Stimulated activated CD4-positive, alpha-beta T cell treated with anti-CD3 and anti-CD28 coated beads, Interleukin-15, amount 100 ng/mL, for 1 hour (primary cell): ENCODE results near the gene CCNYL1.

Experiments
- DNase-seq, 2 donors: peaks; one replicate each; pipeline ENCODE4 v3.0.0-alpha.2; 2020; ENCODE audit warnings: low read depth in 1 of 2, low spot score in 1 of 2

CCNYL1 gene

DNA sequence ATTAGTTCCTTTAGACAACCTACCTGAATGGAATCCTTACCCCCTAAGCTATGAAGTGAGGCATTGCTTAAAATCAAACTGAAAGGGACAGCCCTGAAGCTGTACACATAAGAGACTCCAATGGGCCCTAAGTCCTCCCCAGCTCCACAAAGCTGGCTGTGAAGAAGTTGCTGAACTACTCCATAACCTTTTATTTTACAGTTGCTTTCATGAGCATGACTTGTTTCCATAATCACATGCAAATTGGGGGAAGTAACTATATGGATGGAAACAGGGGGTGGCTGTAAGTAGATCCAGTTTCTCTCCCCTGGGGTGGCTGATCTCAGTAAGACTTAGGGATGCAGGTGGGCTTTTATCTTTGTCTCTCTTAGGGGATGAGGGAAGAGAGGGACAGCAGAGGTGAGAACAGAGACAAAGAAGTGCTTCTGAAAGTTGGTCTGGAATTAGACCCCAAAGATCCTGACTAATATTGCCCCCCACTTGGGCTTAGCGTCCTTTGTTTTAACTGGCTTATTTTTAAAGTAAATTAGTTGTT, 52.7 kb downstream of the CCNYL1 start:
- no peak for DNase-seq

DNA sequence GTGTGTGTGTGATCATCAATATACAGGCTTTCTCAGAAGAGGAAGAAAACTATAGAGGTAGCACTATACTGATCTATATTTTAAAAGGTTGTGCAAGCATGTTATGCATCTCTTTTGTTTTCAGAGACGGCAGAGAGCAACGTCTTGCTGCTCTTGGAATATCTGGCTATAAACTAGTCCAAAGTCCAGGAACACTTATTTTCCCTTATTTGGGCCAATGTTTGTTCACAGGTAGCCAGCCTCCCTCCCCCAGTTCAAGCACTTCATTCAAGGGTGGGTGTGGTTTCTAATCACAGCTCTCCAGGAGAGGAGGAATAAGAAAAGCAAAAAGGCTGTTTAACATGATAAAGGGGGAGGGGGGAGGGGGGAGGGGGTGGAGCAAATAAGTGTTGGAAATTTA, 54.1 kb downstream of the CCNYL1 start:
- DNase-seq, result no peak

DNA sequence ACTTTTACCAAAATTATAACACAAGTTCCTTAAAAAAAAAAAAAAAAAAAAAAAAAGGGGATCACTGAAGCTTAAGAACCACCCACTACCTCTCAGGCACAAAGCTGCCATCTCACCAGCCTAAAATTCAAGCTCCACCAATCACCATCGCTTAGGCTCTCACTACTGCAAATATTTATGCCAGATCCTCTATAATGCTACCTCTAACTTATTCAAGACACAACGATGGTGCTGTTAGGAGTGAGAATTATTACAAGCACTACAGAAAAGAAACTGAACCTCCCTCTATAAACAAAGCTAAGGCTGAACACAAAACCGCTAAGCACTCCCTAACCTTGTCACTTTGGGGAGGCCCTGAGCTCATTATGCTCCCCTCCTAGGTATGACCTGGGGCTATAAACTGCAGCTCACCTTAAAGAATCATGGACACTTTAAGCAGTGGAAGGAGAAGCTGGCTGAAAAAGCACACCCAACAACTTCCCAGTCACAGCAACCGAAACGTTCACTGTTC, 54.7 kb downstream of the CCNYL1 start:
- DNase-seq, result no peak

DNA sequence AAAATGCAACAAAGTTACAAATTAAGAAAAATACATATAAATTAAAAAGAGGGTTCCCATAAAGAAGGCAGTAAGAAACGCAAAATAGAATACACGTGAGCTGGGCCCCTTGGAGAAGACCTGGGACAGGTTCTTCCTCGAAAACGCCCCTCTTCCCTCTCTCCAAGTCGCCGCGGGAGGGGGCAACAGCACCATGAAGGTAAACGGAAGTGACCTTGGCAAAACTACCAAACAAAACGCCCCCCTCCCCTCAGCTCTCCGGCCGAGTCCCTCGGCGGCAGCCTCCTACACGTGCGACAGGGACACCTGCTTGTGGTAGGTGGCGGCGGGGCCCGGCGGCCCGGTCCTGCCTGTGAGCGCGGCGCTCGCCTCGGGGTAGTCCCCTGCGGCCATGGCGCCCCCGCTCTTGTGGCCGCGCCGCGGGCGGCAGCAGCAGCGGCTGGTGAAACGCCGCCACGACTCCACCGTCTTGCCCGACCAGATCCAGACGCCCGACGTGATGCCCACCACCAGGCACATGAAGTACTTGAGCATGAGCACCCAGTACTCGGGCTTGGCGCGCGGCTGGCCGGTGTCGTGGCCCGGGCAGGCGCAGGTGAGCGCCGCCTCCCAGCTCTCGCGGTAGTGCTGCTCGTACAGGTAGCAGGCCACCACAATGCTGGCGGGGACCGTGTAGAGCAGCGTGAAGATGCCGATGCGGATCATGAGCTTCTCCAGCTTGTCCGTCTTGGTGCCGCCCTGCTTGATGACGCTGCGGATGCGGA, 55.4 kb downstream of the CCNYL1 start:
- DNase-seq, result no peak

DNA sequence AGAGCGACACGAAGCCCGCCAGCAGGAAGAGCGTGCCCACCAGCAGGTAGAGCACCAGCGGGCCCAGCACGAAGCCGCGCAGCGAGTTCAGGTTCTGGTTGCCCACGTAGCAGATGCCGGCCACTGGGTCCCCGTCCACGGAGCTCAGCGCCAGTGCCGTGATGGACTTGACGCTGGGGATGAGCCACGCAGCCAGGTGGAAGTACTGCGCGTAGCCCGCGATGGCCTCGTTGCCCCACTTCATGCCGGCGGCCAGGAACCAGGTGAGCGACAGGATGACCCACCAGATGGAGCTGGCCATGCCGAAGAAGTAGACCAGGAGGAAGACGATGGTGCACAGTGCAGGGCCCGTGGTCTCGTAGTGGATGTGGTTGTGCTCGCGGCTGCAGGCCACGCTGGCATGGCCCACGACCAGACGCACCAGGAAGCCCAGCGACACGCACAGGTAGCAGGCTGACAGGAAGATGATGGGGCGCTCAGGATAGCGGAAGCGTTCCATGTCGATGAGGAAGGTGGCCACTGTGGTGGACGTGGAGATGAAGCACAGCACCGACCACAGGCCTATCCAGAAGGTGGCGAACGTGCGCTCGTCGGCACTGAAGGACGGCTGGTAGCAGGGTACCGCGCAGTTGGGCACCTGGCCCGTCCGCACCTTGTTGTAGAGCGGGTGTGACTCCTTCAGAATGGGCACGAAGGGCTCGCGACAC, 56.2 kb downstream of the CCNYL1 start:
- no peak for DNase-seq

DNA sequence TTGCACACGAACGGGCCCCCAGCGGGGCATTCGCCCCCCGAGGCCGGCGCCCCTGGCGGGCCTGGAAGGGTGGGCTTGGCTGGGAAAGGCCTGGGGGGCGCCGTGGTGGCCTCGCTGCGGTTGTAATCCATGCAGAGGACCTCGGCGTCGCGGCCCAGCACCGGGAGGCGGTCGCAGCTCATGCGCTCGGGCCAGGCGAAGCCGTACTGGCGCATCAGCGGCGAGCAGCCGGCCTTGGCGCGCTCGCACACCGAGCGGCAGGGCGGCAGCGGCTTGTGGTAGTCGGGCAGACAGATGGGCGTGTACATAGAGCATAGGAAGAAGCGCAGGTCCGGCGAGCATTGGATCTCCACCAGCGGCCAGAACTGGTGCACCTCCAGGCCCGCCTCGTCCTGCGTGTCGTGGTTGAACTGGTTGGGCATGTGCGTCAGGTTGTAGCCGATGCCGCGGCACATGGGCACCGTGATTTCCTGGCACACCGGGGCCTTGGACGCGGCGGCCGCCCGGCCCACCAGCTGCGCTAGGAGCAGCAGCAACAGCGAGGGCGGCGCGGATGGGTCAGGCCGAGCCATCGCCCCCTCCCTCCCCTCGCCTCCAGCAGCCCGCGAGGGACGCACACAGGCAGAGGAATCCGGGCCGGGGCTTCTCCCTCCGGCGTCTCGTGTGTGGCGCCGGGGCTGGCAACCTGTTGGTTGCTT, 56.9 kb downstream of the CCNYL1 start:
- DNase-seq, result no peak

DNA sequence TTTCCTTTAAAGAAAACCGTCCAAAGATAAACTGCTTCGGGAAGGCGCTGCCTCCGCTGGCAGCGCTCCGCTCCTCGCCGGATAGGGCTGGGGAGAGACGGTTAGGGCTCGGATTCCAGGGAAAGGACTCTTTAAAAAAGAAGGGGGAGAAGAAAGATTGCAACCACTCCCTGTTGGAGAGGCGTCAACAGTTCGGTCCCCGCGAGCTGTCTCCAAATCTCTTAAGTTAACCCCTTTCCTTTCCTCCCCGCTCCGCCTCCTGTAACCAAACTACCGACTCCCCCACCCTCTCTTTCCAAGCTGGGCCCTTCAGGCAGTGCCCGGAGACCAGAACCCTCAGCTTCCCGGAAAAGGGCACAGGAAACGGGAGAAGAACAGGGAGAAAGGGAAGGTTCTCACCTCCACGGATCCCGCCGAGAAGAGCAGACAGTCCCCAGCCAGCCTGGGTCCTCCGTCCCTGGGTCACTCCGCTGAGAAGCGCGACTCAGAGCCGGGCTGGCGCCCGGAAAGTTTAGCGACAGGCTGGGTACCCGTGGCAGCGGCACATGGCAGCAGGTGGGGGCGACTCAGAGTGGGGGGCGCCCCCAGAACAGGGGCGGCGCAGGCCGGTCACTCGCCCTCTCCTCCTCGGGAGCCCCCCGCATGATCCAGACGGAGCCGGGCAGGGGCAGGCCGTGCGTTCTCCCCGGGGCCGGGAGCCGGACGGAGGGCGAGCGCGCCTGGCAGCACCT, 57.6 kb downstream of the CCNYL1 start:
- DNase-seq, result no peak

DNA sequence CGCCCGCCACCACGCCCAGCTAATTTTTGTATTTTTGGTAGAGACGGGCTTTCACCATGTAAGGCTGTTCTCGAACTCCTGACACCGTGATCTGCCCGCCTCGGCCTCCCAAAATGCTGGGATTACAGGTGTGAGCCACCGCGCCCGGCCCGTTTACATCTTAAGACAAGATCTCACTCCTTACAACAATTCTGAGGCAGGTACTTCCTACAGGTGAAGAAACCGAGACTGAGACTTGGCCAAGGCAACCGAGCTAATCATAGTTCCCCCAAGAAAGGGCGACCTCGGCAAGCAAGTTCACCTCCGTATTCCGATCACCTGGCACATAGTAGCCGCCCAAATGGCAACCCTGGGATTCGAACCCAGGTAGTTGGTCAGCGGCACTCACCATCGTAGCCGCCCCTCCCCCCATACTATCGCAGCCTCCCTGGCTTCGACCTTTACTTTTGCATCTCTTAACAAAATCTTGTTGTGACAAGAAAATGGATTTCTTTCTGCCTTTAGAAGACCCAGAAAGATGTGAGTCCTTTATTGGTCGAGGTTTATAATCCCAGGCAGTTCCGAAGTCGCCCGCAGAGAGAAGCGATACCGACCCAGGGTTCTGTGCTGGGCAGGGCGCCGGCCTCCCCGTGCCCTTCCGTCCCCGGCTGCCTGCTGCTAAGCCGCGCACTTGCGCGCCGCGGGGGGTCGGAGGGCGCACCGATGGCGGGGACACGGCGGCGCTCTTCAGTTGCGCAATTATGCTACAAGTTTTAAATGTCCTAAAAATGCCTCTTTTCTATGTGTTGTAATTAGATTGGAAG, 59.4 kb downstream of the CCNYL1 start:
- DNase-seq, result no peak

DNA sequence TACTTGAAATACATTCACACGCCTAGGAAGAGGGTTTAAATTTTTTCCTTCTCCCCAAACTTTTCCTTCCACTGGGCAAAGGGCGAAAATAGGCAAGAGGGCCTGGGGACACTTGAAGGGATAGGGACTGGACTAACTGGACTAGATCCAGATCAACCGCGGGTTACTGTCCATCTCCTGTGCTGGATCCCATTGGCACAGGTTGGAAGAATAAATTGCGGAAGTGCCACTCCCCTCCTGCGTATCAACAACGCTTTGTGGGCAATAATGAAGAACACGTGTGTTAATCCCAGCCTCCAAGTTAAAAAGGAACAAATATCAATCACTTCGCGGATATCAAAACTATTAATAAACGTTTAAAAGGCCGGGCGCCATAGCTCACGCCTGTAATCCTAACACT, 60.0 kb downstream of the CCNYL1 start:
- no peak for DNase-seq

DNA sequence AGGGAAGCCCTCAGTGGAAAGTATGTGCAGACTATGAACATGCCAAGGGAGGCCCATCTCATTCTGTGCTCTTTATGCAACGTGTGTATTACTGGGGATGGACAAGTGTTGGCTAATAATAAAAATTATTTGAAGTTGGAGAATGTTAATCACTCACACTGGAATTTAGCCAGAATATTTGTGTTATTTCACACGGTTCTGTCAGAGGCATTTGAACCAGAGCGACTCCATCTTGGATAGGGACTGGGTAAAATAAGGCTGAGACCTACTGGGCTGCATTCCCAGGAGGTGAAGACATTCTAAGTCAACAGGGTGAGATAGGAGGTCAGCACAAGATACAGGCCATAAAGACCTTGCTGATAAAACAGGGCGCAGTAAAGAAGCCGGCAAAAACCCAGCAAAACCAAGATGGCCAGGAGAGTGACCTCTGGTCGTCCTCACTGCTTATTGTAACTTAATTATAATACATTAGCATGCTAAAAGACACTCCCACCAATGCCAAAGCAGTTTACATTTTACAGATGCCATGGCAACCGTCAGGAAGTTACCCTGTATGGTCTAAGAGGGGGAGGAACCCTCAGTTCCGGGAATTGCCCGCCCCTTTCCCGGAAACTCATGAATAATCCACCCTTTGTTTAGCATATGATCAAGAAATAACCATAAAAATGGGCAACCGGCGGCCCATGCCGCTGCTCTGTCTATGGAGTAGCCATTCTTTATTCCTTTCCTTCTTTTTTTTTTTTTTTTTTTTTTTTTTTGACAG, 60.8 kb downstream of the CCNYL1 start:
- DNase-seq, result no peak

DNA sequence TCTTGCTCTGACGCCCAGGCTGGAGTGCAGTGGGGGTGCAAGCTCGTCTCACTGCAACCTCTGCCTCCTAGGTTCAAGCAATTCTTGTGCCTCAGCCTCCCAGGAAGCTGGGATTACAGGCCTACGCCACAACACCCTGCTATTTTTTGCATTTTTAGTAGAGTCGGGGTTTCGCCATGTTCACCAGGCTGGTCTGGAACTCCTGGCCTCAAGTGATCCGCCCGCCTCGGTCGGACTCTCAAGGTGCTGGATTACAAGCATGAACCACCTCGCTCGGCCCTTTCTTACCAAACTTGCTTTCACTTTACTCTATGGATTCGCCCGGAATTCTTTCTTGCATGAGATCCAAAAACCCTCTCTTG, 61.4 kb downstream of the CCNYL1 start:
- no peak for DNase-seq

DNA sequence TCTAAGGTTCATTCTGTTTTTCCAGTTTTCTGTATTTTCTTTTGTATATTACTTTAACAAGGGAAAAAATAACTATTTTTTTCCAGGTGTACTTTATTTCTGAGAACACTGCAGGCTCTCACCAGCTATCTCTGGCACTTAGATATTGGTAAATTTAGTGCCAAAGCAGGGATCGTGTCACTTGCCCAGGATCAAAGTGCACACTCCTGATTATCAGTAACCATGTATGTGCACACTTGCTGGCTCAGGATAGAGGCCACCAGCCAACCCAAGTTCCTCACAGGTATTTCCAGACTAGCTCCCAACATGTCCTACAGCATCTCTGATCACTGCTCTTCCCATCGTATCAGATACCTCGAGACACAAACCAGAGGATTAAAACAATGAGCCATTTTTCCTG, 64.0 kb downstream of the CCNYL1 start:
- DNase-seq, result no peak

DNA sequence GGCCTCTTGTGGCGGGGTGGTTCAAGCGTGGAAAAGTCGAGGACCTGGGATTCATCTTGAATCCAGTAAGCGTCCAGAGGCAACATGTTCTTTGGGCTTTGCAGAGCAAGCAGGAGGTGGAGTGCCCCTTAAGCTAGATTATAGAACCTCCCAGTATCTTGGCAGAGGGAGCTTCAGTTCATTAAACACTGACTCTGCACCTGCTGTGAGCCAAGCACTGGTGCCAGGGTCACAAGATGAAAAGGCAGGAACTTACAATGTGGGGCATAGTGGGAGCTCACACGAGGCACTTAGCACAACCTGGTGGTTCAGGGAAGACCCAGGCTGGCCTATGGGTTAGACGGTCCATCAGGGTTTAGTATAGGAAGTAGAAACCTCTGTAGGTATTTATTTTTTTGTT, 65.7 kb downstream of the CCNYL1 start:
- DNase-seq, result no peak

DNA sequence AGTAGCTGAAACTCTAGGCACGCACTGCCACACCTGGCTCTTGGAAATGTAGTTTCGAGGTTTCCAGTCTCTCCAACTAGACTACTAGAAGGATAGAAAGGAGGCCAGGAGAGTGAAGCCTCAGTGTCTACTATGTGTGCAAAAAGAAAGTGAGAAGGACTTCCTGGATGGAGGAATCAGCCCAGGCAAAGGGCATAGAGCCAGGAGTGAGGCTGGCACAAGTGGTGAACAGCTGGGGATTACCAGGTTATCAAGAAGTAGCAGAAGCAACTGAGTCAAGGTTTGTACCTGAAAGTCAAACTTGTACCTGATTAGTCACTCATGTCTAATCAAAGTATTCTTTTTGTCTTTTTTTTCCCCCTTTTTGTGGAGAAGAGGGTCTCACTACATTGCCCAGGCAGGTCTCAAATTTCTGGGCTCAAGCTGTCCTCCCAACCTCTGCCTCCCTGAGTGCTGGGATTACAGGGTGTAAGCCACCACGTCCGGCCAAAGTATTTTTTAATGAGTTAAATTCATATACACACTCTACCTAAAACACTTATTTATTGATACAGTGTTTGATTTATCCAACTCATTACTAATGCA, 67.0 kb downstream of the CCNYL1 start:
- no peak for DNase-seq

DNA sequence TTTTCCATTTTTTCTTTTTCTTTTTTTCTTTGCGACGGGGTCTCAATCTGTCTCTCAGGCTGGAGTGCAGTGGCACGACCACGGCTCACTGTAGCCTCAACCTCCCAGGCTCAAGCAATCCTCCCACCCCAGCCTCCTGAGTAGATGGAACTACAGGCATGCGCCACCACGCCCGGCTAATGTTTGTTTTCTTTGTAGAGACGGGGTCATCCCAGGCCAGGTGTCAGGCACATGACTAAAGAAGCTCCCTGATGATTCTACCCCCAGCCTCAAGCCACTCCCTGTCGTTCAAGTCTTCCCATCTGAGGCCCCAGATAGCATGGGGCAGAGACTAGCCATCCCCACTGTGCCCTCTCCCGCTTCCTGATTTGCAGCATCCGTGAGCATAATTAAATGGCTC, 68.1 kb downstream of the CCNYL1 start:
- no peak for DNase-seq

DNA sequence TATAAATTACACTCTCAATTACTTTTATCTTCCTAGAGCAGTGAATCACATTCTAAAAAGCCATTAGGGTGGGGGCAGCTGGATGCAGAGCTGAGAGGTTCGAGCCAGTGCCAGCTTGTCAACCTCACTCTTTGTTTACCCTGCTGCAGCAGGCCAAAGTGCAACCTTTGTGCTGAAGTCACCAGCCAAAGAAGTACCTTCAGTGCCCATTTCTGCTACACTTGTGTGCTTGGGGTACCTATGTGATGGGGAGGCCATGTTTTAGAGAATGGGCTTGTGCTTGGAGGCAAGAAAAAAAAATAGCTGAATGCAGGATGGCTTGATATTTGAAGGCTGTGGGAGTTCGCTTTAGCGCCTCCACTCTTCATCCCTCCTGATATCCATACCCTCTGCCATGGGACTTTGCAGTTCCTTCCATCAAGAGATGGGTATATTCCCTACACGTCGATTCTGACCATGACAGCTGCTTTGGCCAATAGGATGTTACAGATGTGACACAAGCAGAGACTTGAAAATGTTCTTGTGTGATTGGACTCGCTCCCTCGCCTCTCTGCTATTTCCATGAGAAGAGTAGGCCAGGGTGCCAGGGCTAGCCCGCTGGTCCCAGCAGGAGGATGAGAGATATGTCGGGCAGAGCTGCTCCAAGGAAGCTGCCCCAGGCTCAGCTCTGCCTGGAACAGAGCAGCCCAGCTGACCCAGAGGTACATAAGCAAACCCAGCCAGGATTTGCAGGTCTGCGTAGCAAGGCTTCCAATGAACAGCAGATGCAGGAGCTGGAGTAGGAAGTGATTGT, 71.0 kb downstream of the CCNYL1 start:
- DNase-seq, result no peak

DNA sequence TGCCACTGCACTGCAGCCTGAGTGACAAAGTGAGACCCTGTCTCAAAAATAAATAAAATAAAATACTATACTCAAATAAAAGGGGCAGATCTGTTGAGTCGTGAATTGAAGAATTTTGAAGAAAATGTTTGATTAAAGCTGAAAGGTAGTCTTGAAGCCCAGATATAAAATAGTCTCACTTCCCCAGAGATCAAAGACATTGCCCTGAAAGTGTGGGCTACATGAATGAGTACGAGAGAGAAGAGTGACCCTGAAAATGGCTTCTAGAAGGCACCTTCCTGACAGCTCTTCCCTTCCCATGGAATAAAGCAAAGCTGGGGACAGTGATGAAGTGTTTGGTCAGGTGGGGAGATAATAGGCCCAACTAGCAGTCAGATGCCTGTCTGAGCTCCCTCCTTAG, 72.1 kb downstream of the CCNYL1 start:
- no peak for DNase-seq

DNA sequence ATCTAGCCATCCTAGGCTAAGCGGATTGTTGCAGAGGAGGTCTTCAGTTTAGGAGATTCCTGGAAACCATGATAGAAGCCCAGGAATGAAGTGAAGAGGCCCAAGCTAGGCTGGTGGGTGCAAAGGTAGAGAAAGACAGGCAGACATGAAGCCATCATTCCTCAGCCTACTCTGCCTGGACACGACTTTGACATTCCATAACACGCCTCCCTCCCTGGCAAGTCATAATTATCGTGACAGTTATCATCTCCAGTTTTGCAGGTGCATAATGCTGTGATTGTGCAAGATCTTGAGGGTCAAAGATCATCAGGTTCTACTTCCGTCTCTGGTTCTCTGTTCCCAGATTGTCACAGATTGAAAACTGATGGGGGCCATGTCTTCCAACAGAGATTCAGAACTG, 73.5 kb downstream of the CCNYL1 start:
- DNase-seq, result no peak

DNA sequence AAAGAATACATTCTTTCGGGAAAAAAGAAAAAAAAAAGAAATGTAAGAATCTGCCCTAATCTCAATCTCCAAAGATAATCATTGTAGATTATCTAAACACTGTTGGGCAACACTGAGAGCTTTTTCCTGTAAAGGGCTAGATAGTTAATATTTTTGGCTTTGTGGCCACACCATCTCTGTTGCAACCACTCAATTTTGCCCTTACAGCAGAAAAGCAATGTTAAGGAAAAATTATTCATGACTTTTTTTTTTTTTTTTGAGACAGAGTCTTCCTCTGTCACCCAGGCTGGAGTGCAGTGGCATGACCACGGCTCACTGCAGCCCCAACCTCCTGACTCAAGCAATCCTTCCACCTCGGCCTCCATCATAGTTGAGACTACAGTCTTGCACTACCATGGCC, 75.6 kb downstream of the CCNYL1 start:
- DNase-seq, result no peak
